K562 (cell line): ENCODE results near the gene PRKAR2B. TPM values are rescaled to one million over a fixed set of nuclear protein-coding genes. Genes with fewer than 3 reads are reported as not detected.
A peak's percentile ranks its signal among the peaks of the same experiment; 100 is the strongest.

Experiments used
- DACH1 ChIP-seq: fragments of 450-650 bp; IDR thresholded peaks from 2 replicates; pipeline ENCODE4 v1.6.1; 2018; ENCODE audit not compliant: partially characterized antibody
- FOXP1 ChIP-seq: sonication (generic); formaldehyde crosslinking; IDR thresholded peaks from 2 replicates; pipeline ENCODE4 v1.8.0; 2022; ENCODE audit warnings: mild to moderate bottlenecking, missing genetic modification reagents
- HCFC1 ChIP-seq: IDR thresholded peaks from 2 replicates; pipeline ENCODE4 v1.6.1; 2012; ENCODE audit warnings: low read depth, low read length, improper control_type of control experiment
- HDAC1 ChIP-seq, 2 experiments: fragments of 450-650 bp; IDR thresholded peaks; 2 replicates each; pipeline ENCODE4 v1.6.1; 2016 to 2017; ENCODE audit warnings: inconsistent platforms in 1 of 2, mild to moderate bottlenecking in 1 of 2, moderate library complexity in 1 of 2
- MYBL2 ChIP-seq, 2 experiments: fragments of 450-650 bp in 1 of 2; sonication (generic) in 1 of 2; formaldehyde crosslinking in 1 of 2; IDR thresholded peaks; 2 replicates each; pipeline versions ENCODE4 v1.6.1 to v1.8.1; 2017 to 2022; ENCODE audit warnings: borderline replicate concordance in 1 of 2, inconsistent platforms in 1 of 2, low read depth in 1 of 2, mild to moderate bottlenecking in 1 of 2, missing genetic modification reagents in 1 of 2, moderate library complexity in 1 of 2
- RBM25 ChIP-seq: fragments of 200-400 bp; formaldehyde crosslinking; IDR thresholded peaks from 2 replicates; pipeline ENCODE4 v1.6.1; 2018; ENCODE audit warnings: low read length, low read depth, moderate library complexity; ENCODE audit not compliant: severe bottlenecking
- ZFP30 ChIP-seq: fragments of 250-450 bp; sonication (Bioruptor Pico); IDR thresholded peaks from 2 replicates; pipeline ENCODE4 v1.8.0; 2022; ENCODE audit warnings: moderate library complexity, mild to moderate bottlenecking, inconsistent platforms, borderline replicate concordance
- ZNF24 ChIP-seq: fragments of 450-650 bp; IDR thresholded peaks from 2 replicates; pipeline ENCODE4 v1.6.1; 2016
- polyA plus RNA-seq, 8 experiments: library from polyadenylated mRNA; depleted of rRNA in 4 of 8; stranded (reverse) in 5 of 8; unstranded in 3 of 8; fragments of >200 nt; fragmentation: Nextera tagmentation in 2 of 8; fragmentation: Illumina TruSeq in 1 of 8; extraction: Ambion mirVana in 2 of 8; extraction: Trizol in 1 of 8; gene quantifications; 2 replicates each; pipeline versions ENCODE4 v1.2.1 to v1.2.3, GENCODE V29; 2011 to 2014; ENCODE audit warnings: inconsistent platforms in 1 of 8, missing spikeins in 1 of 8
- total RNA-seq, 7 experiments: library from RNA; depleted of rRNA in 6 of 7; stranded (reverse); fragments of >200 nt in 6 of 7; fragmentation: Illumina TruSeq in 2 of 7; extraction: Trizol in 2 of 7; gene quantifications; 2 replicates each; pipeline versions ENCODE4 v1.2.1 to v1.2.3, GENCODE V29; 2011 to 2021; ENCODE audit warnings: low replicate concordance in 1 of 7
- TF ChIP-seq, protein P1 (sequence below), 3 experiments: fragments of 200-800 bp in 1 of 3; fragments of 250-450 bp in 1 of 3; fragments of 450-650 bp in 1 of 3; sonication (Bioruptor Pico) in 1 of 3; sonication (Bioruptor generic) in 1 of 3; formaldehyde crosslinking in 1 of 3; IDR thresholded peaks; 2 replicates each; pipeline versions ENCODE4 v1.6.1 to v1.8.0; 2016 to 2022; ENCODE audit warnings: mild to moderate bottlenecking in 2 of 3, missing genetic modification characterization in 2 of 3, missing compliant biosample characterization in 1 of 3, moderate library complexity in 1 of 3
- TF ChIP-seq, protein P2 (sequence below), 2 experiments: fragments of 450-650 bp in 1 of 2; sonication (generic) in 1 of 2; formaldehyde crosslinking in 1 of 2; IDR thresholded peaks; 2 replicates each; pipeline versions ENCODE4 v1.7.1 to v1.9.0; 2016 to 2022; ENCODE audit warnings: inconsistent platforms in 1 of 2, mild to moderate bottlenecking in 1 of 2, missing genetic modification reagents in 1 of 2
- TF ChIP-seq, protein P3 (sequence below): fragments of 250-450 bp; sonication (Bioruptor Pico); IDR thresholded peaks from 2 replicates; pipeline ENCODE4 v1.4.0; 2020; ENCODE audit warnings: borderline replicate concordance

Gene PRKAR2B
- total and polyA plus RNA-seq, 9 of the 15 experiments (the other 6 are each of a cell fraction or from before 2014, with no cell fraction given): 59.0 to 173 (median 129) TPM

DNA sequence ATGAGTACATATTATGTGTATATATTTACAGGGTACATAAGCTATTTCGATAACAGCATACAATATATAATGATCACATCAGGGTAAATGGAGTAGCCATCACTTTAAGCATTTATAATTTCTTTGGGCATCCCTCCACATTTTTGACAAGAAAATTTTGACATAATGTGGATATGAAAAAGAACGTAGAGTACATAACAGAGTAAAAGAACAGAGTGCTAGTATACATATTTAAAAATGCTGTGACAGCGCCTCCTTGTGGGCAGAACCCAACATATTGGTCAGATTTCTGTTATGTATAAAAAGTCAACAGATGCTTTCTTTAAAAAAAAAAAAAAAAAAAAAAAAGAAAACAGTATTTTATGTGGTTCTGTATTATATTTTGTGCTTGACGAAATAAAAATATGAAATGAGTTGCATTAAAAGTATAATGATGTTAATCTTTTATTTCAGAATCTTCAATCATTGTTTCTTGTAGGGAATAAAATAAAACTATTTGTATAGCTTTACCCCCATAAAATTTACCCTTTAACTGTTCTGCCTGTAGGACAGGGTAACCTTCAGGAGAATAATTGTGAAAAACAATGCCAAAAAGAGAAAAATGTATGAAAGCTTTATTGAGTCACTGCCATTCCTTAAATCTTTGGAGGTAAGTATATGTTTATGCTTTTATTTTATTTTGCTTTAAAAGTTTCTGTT is 106.0 kb downstream of the PRKAR2B start (continued):
- TF ChIP-seq, protein P1, sequence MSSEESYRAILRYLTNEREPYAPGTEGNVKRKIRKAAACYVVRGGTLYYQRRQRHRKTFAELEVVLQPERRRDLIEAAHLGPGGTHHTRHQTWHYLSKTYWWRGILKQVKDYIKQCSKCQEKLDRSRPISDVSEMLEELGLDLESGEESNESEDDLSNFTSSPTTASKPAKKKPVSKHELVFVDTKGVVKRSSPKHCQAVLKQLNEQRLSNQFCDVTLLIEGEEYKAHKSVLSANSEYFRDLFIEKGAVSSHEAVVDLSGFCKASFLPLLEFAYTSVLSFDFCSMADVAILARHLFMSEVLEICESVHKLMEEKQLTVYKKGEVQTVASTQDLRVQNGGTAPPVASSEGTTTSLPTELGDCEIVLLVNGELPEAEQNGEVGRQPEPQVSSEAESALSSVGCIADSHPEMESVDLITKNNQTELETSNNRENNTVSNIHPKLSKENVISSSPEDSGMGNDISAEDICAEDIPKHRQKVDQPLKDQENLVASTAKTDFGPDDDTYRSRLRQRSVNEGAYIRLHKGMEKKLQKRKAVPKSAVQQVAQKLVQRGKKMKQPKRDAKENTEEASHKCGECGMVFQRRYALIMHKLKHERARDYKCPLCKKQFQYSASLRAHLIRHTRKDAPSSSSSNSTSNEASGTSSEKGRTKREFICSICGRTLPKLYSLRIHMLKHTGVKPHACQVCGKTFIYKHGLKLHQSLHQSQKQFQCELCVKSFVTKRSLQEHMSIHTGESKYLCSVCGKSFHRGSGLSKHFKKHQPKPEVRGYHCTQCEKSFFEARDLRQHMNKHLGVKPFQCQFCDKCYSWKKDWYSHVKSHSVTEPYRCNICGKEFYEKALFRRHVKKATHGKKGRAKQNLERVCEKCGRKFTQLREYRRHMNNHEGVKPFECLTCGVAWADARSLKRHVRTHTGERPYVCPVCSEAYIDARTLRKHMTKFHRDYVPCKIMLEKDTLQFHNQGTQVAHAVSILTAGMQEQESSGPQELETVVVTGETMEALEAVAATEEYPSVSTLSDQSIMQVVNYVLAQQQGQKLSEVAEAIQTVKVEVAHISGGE (CRISPR knock-in tag; IDR thresholded peaks at IDR 0.05): no peak
- TF ChIP-seq, protein P2, sequence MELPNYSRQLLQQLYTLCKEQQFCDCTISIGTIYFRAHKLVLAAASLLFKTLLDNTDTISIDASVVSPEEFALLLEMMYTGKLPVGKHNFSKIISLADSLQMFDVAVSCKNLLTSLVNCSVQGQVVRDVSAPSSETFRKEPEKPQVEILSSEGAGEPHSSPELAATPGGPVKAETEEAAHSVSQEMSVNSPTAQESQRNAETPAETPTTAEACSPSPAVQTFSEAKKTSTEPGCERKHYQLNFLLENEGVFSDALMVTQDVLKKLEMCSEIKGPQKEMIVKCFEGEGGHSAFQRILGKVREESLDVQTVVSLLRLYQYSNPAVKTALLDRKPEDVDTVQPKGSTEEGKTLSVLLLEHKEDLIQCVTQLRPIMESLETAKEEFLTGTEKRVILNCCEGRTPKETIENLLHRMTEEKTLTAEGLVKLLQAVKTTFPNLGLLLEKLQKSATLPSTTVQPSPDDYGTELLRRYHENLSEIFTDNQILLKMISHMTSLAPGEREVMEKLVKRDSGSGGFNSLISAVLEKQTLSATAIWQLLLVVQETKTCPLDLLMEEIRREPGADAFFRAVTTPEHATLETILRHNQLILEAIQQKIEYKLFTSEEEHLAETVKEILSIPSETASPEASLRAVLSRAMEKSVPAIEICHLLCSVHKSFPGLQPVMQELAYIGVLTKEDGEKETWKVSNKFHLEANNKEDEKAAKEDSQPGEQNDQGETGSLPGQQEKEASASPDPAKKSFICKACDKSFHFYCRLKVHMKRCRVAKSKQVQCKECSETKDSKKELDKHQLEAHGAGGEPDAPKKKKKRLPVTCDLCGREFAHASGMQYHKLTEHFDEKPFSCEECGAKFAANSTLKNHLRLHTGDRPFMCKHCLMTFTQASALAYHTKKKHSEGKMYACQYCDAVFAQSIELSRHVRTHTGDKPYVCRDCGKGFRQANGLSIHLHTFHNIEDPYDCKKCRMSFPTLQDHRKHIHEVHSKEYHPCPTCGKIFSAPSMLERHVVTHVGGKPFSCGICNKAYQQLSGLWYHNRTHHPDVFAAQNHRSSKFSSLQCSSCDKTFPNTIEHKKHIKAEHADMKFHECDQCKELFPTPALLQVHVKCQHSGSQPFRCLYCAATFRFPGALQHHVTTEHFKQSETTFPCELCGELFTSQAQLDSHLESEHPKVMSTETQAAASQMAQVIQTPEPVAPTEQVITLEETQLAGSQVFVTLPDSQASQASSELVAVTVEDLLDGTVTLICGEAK (IDR thresholded peaks at IDR 0.05): peak; percentile 71
- TF ChIP-seq, protein P2 (CRISPR knock-in tag; IDR thresholded peaks at IDR 0.05): peak; percentile 79; the same call in 1 of the 2 replicates
- TF ChIP-seq DACH1 (no peak), MYBL2 (IDR thresholded peaks at IDR 0.05; ENCODE audit: low read depth) (no peak), MYBL2 (CRISPR knock-in tag; IDR thresholded peaks at IDR 0.05; ENCODE audit: borderline replicate concordance) (no peak), RBM25 (no peak), HCFC1 (no peak), HDAC1 (IDR thresholded peaks at IDR 0.05) (no peak), ZFP30 (no peak), ZNF24 (no peak), FOXP1 (CRISPR knock-in tag) (no peak)
- TF ChIP-seq, protein P3, sequence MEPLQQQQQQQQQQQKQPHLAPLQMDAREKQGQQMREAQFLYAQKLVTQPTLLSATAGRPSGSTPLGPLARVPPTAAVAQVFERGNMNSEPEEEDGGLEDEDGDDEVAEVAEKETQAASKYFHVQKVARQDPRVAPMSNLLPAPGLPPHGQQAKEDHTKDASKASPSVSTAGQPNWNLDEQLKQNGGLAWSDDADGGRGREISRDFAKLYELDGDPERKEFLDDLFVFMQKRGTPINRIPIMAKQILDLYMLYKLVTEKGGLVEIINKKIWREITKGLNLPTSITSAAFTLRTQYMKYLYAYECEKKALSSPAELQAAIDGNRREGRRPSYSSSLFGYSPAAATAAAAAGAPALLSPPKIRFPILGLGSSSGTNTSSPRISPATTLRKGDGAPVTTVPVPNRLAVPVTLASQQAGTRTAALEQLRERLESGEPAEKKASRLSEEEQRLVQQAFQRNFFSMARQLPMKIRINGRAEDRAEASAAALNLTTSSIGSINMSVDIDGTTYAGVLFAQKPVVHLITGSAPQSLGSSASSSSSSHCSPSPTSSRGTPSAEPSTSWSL (CRISPR knock-in tag): no peak
